Limb (tissue), 2 donors: ENCODE results near the gene MYT1.

ENCODE experiments used
- DNase-seq, 2 donors: peaks; one replicate each; pipeline ENCODE4 v3.0.0-alpha.2; 2016; ENCODE audit errors: extremely low spot score in 2 of 2

The MYT1 gene

GRCh38 chr20:64153861-64154589 is 10.2 kb upstream of the MYT1 start:
- DNase-seq: no peak

GRCh38 chr20:64154590-64155257 is 9.5 kb upstream of the MYT1 start:
- DNase-seq: no peak

GRCh38 chr20:64155258-64156135 is 8.8 kb upstream of the MYT1 start:
- no peak for DNase-seq

GRCh38 chr20:64156136-64156885 is 7.9 kb upstream of the MYT1 start:
- DNase-seq: no peak

DNA sequence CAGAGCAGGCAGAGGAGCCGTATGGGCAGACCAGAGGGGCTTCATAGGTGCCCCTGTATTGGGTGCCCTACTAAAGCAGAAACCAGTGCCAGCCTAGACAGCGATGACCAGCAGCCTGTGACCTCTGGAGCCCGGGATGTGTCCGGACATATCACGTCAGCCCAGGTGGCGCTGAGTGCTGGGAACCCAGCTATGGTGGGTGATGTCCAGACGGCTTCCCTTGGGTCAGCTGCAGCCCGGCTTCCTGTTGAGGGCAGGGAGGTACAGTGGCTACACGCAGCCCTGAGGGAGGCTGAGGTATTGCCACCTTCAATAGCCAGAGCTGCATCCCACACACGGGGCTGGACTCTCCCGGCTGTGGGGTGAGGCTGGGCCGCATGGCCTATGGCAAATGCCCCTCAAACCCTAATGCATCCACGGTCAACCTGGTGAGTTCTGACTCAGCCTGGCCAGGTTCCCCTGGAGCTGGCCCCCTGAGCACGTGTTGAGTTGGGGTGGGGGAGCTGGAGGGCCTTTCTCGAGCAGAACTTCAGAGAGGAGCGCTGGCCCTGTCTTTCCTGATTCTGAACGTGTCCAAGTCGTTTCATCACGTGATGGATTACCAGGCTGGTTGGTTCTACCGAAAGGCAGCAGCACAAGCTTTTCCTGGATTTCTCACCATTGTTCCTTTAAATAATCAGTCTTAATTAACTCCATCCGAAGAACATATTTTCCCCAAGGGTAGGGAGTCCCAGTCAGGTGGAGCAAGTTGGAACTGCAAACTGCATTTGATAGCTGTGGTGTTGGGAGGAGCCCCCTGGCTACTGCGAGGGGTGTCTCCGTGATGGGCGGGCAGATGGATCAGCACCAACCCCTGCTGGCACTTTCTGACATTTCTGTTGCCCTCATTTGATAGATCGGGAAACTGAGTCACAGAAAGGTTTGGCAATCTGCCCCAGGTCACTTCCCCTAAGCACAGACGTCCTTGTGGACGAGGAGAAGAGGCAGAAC is 7.1 kb upstream of the MYT1 start:
- DNase-seq: no peak

DNA sequence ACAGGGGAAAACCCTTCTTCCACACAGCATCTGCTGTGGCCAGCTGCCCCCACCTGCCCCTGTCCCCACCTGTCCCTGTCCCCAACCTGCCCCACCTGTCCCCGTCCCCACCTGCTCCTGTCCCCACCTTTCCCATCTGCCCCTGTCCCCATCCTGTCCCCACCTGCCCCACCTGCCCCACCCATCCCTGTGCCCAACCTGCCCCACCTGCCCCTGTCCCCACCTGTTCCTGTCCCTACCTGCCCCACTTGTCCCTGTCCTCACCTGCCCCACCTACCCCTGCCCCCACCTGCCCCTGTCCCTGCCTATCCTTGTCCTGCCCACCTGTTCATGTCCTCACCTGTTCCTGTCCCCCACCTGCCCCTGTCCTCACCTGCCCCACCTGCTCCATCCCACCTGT is 6.4 kb upstream of the MYT1 start:
- no peak for DNase-seq

- no peak for DNase-seq
These were observed 5.6 kb upstream of the MYT1 start for GRCh38 chr20:64158346-64159285.

GRCh38 chr20:64159286-64159680 is 5.0 kb upstream of the MYT1 start:
- DNase-seq: no peak

GRCh38 chr20:64159711-64160110 is 4.5 kb upstream of the MYT1 start:
- no peak for DNase-seq

DNA sequence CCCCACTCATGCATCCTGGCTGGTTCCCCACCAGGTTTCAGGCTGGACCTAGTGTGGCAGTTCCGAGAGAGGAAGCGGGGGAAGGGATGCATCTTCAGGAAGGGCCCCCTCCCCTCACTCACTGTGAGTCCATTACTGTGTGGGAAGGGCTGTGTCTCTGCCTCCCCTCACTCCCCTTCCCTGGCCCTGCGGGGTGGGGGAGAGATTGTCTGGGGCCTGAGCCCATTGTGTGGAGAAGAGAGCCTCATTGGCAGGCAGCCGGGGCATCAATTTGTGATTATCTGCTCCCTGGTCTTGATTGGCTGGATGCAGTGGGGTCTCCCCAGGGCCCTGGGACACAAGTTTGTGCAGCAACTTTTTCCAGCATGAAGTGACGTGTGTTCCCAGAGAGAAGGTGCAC is 4.1 kb upstream of the MYT1 start:
- peak in 1 of 2 donors; percentile 53 for DNase-seq

DNA sequence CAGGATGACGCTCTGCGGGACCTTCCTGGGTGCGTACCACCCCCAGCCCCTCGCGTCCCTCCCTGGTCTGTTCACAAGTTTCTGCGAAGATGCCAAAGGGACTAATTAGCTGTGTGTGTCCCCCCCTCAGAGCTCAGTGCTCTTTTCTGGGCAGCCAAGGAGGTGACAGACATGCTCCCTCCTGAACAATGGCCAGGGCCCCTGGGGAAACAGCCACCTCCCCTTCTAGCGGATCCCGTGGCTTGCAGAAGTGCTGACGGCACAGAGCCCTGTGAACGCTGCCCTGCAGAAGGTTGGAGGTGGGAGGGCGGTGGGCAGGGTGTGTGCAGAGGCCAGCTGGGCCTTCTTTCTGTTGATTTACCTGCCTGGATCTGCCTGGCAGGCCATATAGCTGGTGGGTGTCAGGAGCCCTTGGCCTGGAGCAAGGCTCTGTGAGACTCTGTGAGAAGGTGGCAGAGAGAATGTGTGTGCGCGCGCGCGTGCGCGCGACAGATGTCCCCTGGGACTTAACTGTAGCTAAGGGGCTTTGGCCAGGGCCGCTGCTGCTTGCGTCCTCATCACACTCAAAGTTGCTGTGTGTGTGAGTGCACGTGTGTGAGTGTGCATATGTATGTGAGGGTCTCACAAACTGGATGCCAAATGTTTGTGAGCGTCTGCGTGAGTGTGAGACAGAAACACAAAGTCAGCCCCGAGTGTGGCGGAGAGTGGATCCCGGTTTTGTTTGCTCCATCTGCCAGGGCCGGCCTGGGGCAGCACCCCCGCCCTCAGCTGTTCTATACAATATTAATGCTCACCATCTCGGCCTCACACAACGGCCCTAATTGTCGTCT is 3.5 kb upstream of the MYT1 start:
- DNase-seq: peak in 1 of 2 donors; percentile 55

GRCh38 chr20:64161356-64162238 is 2.7 kb upstream of the MYT1 start:
- peak; percentile 15 to 78 for DNase-seq

GRCh38 chr20:64162239-64162910 is 1.9 kb upstream of the MYT1 start:
- no peak for DNase-seq

DNA sequence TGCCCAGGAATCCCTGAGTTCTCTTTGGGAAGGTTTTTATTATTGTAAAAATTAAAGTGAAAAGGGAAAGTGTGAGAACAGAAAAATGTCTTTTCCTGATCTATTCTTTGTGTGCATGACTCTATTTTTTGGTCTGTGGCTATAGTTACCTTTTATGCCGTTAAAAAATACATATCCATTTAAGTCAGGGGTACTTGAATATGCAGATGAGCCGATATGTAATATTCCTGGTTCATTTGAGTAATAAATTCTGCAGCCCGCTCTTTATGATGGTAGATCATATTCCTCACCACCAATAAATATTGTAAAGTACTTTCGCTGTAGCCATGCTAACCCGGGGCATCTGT is 503 bp upstream of the MYT1 start:
- DNase-seq: no peak

DNA sequence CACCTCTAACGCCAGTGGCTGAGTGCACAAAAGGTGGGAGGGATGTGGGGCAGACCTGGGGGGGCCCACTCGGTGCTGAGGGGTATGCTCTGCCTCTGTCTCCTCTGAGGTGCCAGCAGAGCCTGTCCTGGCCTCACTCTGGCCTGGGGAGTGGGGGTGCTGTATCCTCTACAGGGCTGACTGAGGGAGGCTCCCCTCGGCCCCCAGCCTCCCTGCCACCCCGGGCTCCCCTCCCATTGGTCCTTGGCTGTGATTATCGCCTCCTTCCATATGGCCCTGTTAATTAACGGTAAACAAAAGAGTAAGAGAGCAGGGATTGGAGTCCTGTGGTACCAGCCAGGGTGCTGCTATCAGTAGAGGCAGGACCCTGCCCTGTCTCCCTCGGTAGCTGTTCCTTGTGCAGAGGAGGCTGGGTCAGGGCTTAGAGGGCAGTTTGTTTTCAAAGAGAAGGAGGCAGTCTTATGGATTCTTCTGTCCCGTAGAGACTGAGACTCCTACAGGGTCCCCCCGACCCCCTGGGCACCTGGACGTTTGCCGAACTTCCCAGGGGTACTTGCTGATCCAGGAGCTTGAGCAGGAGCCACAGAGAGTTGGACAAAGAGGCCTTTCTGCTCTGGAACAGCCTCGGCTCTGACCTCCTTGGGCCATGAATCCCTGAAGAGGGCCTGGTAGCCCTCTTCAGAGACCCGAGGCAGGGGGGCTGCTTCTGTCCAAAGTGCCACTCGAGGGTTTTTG is 1.8 kb downstream of the MYT1 start:
- no peak for DNase-seq
